GM12878 (cell line): ENCODE results near the gene ZNF106. TPM values are rescaled to one million over a fixed set of nuclear protein-coding genes. Genes with fewer than 3 reads are reported as not detected.
A peak's percentile ranks its signal among the peaks of the same experiment; 100 is the strongest.

ENCODE experiments used
- ATAC-seq: fragments of 200-7000 bp; cut with Tn5 transposase; 3 replicates; pipeline ENCODE4 v1.9.1; 2020; ENCODE audit warnings: mild to moderate bottlenecking, moderate library complexity
- BruUV-seq: library from RNA; stranded (reverse); fragments of 400-500 nt; replicated peaks from 2 replicates; lab custom pipeline; 2021; lab: Mats Ljungman, UMichigan
- CTCF ChIA-PET: fragments of 300-600 bp; sonication (Branson Sonifier 250); formaldehyde crosslinking; extraction: SDS; loops from one replicate; lab custom pipeline; 2021; ENCODE audit warnings: inconsistent platforms; lab: Yijun Ruan, JAX
- POLR2A ChIA-PET: fragments of 350-600 bp; formaldehyde crosslinking; extraction: SDS; loops from one replicate; lab custom pipeline; 2021; ENCODE audit warnings: inconsistent platforms; lab: Charles Lee
- RAD21 ChIA-PET: fragments of 300-600 bp; sonication (Branson Sonifier 250); formaldehyde crosslinking; loops from one replicate; lab custom pipeline; 2023; ENCODE audit warnings: antibody characterized with exemption; ENCODE audit not compliant: unreplicated experiment; lab: Charles Lee
- SMC1A ChIA-PET: fragments of 300-600 bp; sonication (Branson Sonifier 250); formaldehyde crosslinking; loops from one replicate; lab custom pipeline; 2023; ENCODE audit not compliant: unreplicated experiment, uncharacterized antibody; lab: Charles Lee
- DNase-seq: peaks from one replicate; pipeline ENCODE4 v3.0.0-alpha.2; 2011; ENCODE audit warnings: low read depth, low spot score
- FAIRE-seq: peaks from 3 replicates; lab custom pipeline; 2011; peaks lifted over from hg19 to GRCh38; lab: Jason Lieb, UNC
- H2AFZ ChIP-seq: 2 replicates; pipeline ENCODE4 v1.6.0; 2011; ENCODE audit warnings: low read depth, low read length, control low read depth; ENCODE audit not compliant: control insufficient read depth
- H3K27ac ChIP-seq: 2 replicates; pipeline ENCODE4 v1.5.1; 2011; ENCODE audit warnings: control low read depth; ENCODE audit not compliant: control insufficient read depth, insufficient read depth
- H3K27me3 ChIP-seq, 2 experiments: replicated peaks in 1 of 2; 2 replicates each; pipeline versions ENCODE4 v1.6.0 to v1.6.1; 2011; ENCODE audit warnings: low read length in 1 of 2; ENCODE audit not compliant: control insufficient read depth in 2 of 2, insufficient read depth in 2 of 2
- H3K36me3 ChIP-seq, 2 experiments: 2 replicates each; pipeline ENCODE4 v1.5.1; 2011; ENCODE audit warnings: low read length in 1 of 2; ENCODE audit not compliant: control insufficient read depth in 2 of 2, insufficient read depth in 2 of 2
- H3K4me1 ChIP-seq: 2 replicates; pipeline ENCODE4 v1.6.1; 2011; ENCODE audit warnings: mild to moderate bottlenecking, low read length, moderate library complexity, mixed read lengths; ENCODE audit not compliant: control insufficient read depth, insufficient read depth
- H3K4me2 ChIP-seq: 2 replicates; pipeline ENCODE4 v1.6.0; 2011; ENCODE audit warnings: control low read depth; ENCODE audit not compliant: control insufficient read depth, insufficient read depth
- H3K4me3 ChIP-seq: fragments of 200-600 bp; sonication (generic); 2 replicates; pipeline ENCODE4 v1.5.1; 2016
- H3K79me2 ChIP-seq: 2 replicates; pipeline ENCODE4 v1.6.0; 2011; ENCODE audit warnings: low read length; ENCODE audit not compliant: control insufficient read depth, insufficient read depth
- H3K9ac ChIP-seq: 2 replicates; pipeline ENCODE4 v1.8.0; 2011; ENCODE audit warnings: low read length, control low read depth, mixed read lengths; ENCODE audit not compliant: control insufficient read depth, insufficient read depth
- H3K9me3 ChIP-seq: replicated peaks from 3 replicates; pipeline ENCODE4 v1.5.1; 2011; ENCODE audit warnings: mild to moderate bottlenecking, low read length; ENCODE audit not compliant: control insufficient read depth, insufficient read depth
- H4K20me1 ChIP-seq: 2 replicates; pipeline ENCODE4 v1.6.0; 2011; ENCODE audit not compliant: control insufficient read depth, insufficient read depth
- BMI1 ChIP-seq: fragments of 450-650 bp; IDR thresholded peaks from 2 replicates; pipeline ENCODE4 v1.6.1; 2016; ENCODE audit warnings: mild to moderate bottlenecking, moderate library complexity, borderline replicate concordance
- ETV6 ChIP-seq, 2 experiments: fragments of 450-650 bp in 1 of 2; IDR thresholded peaks in 1 of 2; conservative IDR thresholded peaks in 1 of 2; 2 replicates each; pipeline ENCODE4 v1.6.1; 2014; ENCODE audit warnings: antibody characterized with exemption in 1 of 2, borderline replicate concordance in 1 of 2, low read depth in 1 of 2, mild to moderate bottlenecking in 1 of 2, moderate library complexity in 1 of 2
- KAT2A ChIP-seq: conservative IDR thresholded peaks from 2 replicates; pipeline ENCODE4 v1.6.1; 2011; ENCODE audit warnings: low read depth, low read length; ENCODE audit not compliant: control insufficient read depth
- KLF5 ChIP-seq: fragments of 450-650 bp; IDR thresholded peaks from 2 replicates; pipeline ENCODE4 v1.6.1; 2014; ENCODE audit warnings: mild to moderate bottlenecking; ENCODE audit not compliant: partially characterized antibody
- MEF2A ChIP-seq: IDR thresholded peaks from 2 replicates; pipeline ENCODE4 v1.6.1; 2011; ENCODE audit warnings: low read depth, mild to moderate bottlenecking, low read length, moderate library complexity; ENCODE audit not compliant: insufficient read depth
- MEF2B ChIP-seq: fragments of 450-650 bp; IDR thresholded peaks from 2 replicates; pipeline ENCODE4 v1.6.1; 2018; ENCODE audit warnings: mild to moderate bottlenecking, moderate library complexity; ENCODE audit not compliant: partially characterized antibody, poor library complexity, severe bottlenecking
- NFYA ChIP-seq: IDR thresholded peaks from 2 replicates; pipeline ENCODE4 v1.6.1; 2011; ENCODE audit warnings: low read depth, mild to moderate bottlenecking, low read length, improper control_type of control experiment, borderline replicate concordance
- NR2F1 ChIP-seq: fragments of 450-650 bp; conservative IDR thresholded peaks from 2 replicates; pipeline ENCODE4 v1.6.1; 2017; ENCODE audit warnings: mild to moderate bottlenecking
- PAX8 ChIP-seq: fragments of 450-650 bp; IDR thresholded peaks from 2 replicates; pipeline ENCODE4 v1.6.1; 2017; ENCODE audit warnings: mild to moderate bottlenecking, moderate library complexity
- SMAD5 ChIP-seq: IDR thresholded peaks from 2 replicates; pipeline ENCODE4 v1.6.1; 2016; ENCODE audit warnings: antibody characterized with exemption, low read depth
- SP1 ChIP-seq: IDR thresholded peaks from one replicate; pipeline ENCODE4 v1.6.1; 2011; ENCODE audit warnings: low read depth, low read length
- SRF ChIP-seq, 2 experiments: IDR thresholded peaks; 2 replicates each; pipeline ENCODE4 v1.6.1; 2011; ENCODE audit warnings: low read depth in 2 of 2, low read length in 2 of 2, mild to moderate bottlenecking in 1 of 2, moderate library complexity in 1 of 2
- TBL1XR1 ChIP-seq: IDR thresholded peaks from 2 replicates; pipeline ENCODE4 v1.6.1; 2012; ENCODE audit warnings: low read depth, low read length, improper control_type of control experiment
- WGBS: methylation state at CpG from one replicate; pipeline ENCODE4 v1.1.6; 2016; ENCODE audit warnings: low lambda C conversion rate; ENCODE audit not compliant: insufficient replicate concordance, insufficient coverage; ENCODE audit errors: missing lambda C conversion rate; 5-methylcytosine and 5-hydroxymethylcytosine counted together
- in situ Hi-C: fragments of 300-500 bp; cut with MboI; formaldehyde crosslinking; loops from 9 replicates; pipeline ENCODE4 v1.14.3; 2018; ENCODE audit warnings: mixed read lengths
- intact Hi-C: fragments of 100-400 bp; cut with micrococcal nuclease; formaldehyde crosslinking; loops from one replicate; pipeline ENCODE4 v1.14.2; 2022; ENCODE audit not compliant: unreplicated experiment
- polyA plus RNA-seq, 11 experiments: library from polyadenylated mRNA; depleted of rRNA in 4 of 11; unstranded in 6 of 11; stranded (reverse) in 5 of 11; fragments of >200 nt; fragmentation: Nextera tagmentation in 4 of 11; fragmentation: Illumina TruSeq in 1 of 11; extraction: Ambion mirVana in 4 of 11; extraction: Trizol in 1 of 11; gene quantifications; 1 replicate in 1 of 11; 2 replicates in 10 of 11; pipeline versions ENCODE4 v1.2.1 to v1.2.3, GENCODE V29; 2011 to 2016; ENCODE audit warnings: inconsistent platforms in 2 of 11, missing spikeins in 2 of 11, low read depth in 1 of 11
- total RNA-seq, 4 experiments: library from RNA; depleted of rRNA in 3 of 4; stranded (reverse); fragments of >200 nt in 3 of 4; fragmentation: Illumina TruSeq in 1 of 4; extraction: Trizol in 1 of 4; gene quantifications; 2 replicates each; pipeline versions ENCODE4 v1.2.1 to v1.2.3, GENCODE V29; 2013 to 2021
- TF ChIP-seq, protein P1 (sequence below): fragments of 450-650 bp; IDR thresholded peaks from 2 replicates; pipeline ENCODE4 v1.6.1; 2017; ENCODE audit warnings: low read depth, mild to moderate bottlenecking, moderate library complexity

The ZNF106 gene
- total and polyA plus RNA-seq, 10 of the 15 experiments (the other 5 are each of a cell fraction or from before 2014, with no cell fraction given): 10.7 to 45.3 (median 32.5) TPM

DNA sequence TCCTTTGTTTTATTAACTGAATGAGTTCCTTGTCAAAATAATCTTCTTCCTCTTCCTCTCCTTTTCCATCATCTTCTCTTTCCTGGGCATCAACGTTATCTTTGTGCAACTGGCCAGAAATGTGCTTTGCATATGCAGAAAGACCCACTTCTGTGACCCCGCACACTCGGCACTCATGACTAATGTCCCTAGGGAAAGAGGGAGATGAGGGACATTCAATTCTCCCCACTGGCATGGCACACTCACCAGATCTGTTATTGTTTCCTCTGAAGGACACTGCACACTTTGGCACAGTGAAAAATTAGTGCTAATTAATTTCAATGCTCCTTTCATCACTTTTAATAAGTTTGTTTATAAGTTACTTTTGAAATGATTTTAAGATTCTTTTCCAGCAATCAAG is 34.0 kb downstream of the ZNF106 start:
- Histone ChIP-seq H3K4me1 (peaks cover 8% of the 10 kb centered on the region), H3K36me3 (no peaks in the 10 kb centered on the region), H3K9ac (no peak overlapping the region), H3K27ac (0 out of 2 replicates have a peak overlapping the region, but pooled peaks have one; percentile 30), H4K20me1 (no peaks in the 10 kb centered on the region), H3K27me3 (no peaks in the 10 kb centered on the region), H3K4me3 (no peak overlapping the region), H3K9me3 (no peaks in the 10 kb centered on the region), H2AFZ (no peak overlapping the region), H3K79me2 (no peaks in the 10 kb centered on the region; the same call in 1 of the 2 replicates), H3K4me2 (peak overlapping the region; percentile 21; the same call in 1 of the 2 replicates)
- DNase-seq (no peak), FAIRE-seq (no peak), ATAC-seq (no peak)
- SMC1A ChIA-PET: interaction anchor here (0.8 to 0.9 kb wide), 2 partner anchors 36 to 193 kb away, joined by 3 to 4 read pairs; no protein-coding TSS in a partner anchor
- BruUV-seq: no TSS peak
- TF ChIP-seq MEF2B: peak; percentile 27
- no peak for TF ChIP-seq SP1
- TF ChIP-seq KLF5: no peak
- RAD21 ChIA-PET: interaction anchor here (1.1 kb wide), 1 partner anchor 17 kb away, joined by 4 read pairs; no protein-coding TSS in a partner anchor
- CTCF ChIA-PET: interaction anchor here (0.6 to 1.3 kb wide), 3 partner anchors 15 to 201 kb away, joined by 3 to 4 read pairs (median 4); no protein-coding TSS in a partner anchor
- WGBS: 0% methylated on average over 3 of the region's 3 CpGs
- intact Hi-C loops (no loop called here), in situ Hi-C loops (no loop called here)
- POLR2A ChIA-PET: interaction anchor here (1.4 kb wide), 1 partner anchor 7 kb away, joined by 3 read pairs; no protein-coding TSS in a partner anchor

DNA sequence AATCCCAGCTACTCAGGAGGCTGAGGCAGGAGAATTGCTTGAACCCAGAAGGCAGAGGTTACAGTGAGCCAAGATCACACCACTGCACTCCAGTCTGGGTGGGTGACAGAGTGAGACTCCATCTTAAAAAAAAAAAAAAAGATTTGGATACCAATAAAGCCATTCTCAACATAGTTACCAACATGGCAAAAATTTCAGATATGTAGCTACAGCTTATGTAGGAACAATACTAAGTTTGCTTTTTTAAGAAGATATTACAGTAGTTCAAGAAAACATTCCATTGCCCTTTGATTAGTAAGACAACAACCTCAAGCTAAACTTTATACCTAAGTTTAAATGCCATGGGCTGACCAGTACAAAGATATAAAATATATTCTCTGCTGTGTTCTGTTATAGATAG is 34.4 kb downstream of the ZNF106 start:
- RAD21 ChIA-PET: interaction anchor here (1.1 kb wide), 1 partner anchor 18 kb away, joined by 4 read pairs; no protein-coding TSS in a partner anchor
- POLR2A ChIA-PET: interaction anchor here (0.5 to 1.4 kb wide), 2 partner anchors 8 to 12 kb away, joined by 3 read pairs; no protein-coding TSS in a partner anchor
- in situ Hi-C loops (no loop called here), intact Hi-C loops (no loop called here)
- Histone ChIP-seq H3K4me2 (no peak overlapping the region), H3K27me3 (no peaks in the 10 kb centered on the region), H3K9ac (no peak overlapping the region), H3K36me3 (peaks cover 0 to 4% of the 10 kb centered on the region in 2 experiments; a peak in 1 of 4 replicates), H2AFZ (no peak overlapping the region), H3K9me3 (no peaks in the 10 kb centered on the region), H3K79me2 (no peaks in the 10 kb centered on the region; the same call in 1 of the 2 replicates), H4K20me1 (no peaks in the 10 kb centered on the region), H3K4me3 (no peak overlapping the region), H3K4me1 (peaks cover 8% of the 10 kb centered on the region), H3K27ac (no peak overlapping the region)
- DNase-seq: no peak
- SMC1A ChIA-PET: interaction anchor here (0.8 to 0.9 kb wide), 2 partner anchors 36 to 193 kb away, joined by 3 to 4 read pairs; no protein-coding TSS in a partner anchor
- no peak for ATAC-seq
- no peak for FAIRE-seq
- BruUV-seq: no TSS peak
- CTCF ChIA-PET: interaction anchor here (0.6 to 1.3 kb wide), 4 partner anchors 11 to 201 kb away, joined by 3 to 4 read pairs (median 4); no protein-coding TSS in a partner anchor
- TF ChIP-seq ETV6 (conservative IDR thresholded peaks at IDR 0.05 in 1 of 2, IDR thresholded peaks at IDR 0.05 in 1 of 2; ENCODE audit: borderline replicate concordance in 1 of 2, low read depth in 1 of 2): no peak
- TF ChIP-seq NR2F1: no peak
- no peak for TF ChIP-seq BMI1
- no peak for TF ChIP-seq NFYA
- no peak for TF ChIP-seq MEF2A
- no peak for TF ChIP-seq KAT2A
- TF ChIP-seq TBL1XR1: no peak
- no peak for TF ChIP-seq SRF (IDR thresholded peaks at IDR 0.05; ENCODE audit: low read depth in 2 of 2, low read length in 2 of 2)
- TF ChIP-seq KLF5: no peak
- TF ChIP-seq SMAD5: no peak
- TF ChIP-seq, protein P1, sequence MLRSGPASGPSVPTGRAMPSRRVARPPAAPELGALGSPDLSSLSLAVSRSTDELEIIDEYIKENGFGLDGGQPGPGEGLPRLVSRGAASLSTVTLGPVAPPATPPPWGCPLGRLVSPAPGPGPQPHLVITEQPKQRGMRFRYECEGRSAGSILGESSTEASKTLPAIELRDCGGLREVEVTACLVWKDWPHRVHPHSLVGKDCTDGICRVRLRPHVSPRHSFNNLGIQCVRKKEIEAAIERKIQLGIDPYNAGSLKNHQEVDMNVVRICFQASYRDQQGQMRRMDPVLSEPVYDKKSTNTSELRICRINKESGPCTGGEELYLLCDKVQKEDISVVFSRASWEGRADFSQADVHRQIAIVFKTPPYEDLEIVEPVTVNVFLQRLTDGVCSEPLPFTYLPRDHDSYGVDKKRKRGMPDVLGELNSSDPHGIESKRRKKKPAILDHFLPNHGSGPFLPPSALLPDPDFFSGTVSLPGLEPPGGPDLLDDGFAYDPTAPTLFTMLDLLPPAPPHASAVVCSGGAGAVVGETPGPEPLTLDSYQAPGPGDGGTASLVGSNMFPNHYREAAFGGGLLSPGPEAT: no peak
- TF ChIP-seq PAX8: no peak
